GM19452 (cell line): ENCODE data around the gene CNTN6.
"Not testable (repeated sequence)": the region's sequence is repeated elsewhere in the genome, so short reads cannot be mapped to it uniquely, and the experiment has no call there.

Experiments used
- ATAC-seq: cut with Tn5 transposase; IDR thresholded peaks from one replicate; pipeline ENCODE4 v1.9.1; 2021; ENCODE audit not compliant: unreplicated experiment

CNTN6 gene

GRCh38 chr3:1272546-1273265 lies 179.9 kb downstream of the CNTN6 start:
- ATAC-seq, result no peak

GRCh38 chr3:1275495-1275894 lies 182.7 kb downstream of the CNTN6 start:
- no peak for ATAC-seq

GRCh38 chr3:1287815-1288214 lies 195.0 kb downstream of the CNTN6 start:
- no peak for ATAC-seq

- no peak for ATAC-seq
Measured at GRCh38 chr3:1288805-1289494, 196.1 kb downstream of the CNTN6 start.

DNA sequence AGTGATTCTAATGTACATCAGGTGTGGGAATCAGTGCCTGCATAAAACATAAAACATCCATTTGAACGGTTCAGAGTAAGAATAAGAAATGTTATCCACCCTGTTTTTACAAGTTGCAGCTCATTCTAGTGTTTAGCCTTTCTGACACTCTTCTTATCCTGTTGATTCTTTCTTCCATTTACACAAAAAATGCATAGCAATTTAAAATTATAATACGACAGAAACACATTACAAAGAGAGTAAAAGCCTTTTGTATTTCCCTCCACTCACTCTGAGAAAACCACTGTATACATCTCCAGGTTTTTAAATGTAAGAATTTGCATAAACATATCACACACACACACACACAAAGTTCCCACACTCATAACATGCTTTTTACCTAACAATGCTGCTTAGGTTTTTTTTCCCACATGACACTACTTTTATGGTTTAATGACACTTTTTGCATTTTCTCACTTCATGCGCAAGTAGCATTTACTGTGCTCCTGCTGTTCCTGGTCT lies 199.8 kb downstream of the CNTN6 start:
- no peak for ATAC-seq

DNA sequence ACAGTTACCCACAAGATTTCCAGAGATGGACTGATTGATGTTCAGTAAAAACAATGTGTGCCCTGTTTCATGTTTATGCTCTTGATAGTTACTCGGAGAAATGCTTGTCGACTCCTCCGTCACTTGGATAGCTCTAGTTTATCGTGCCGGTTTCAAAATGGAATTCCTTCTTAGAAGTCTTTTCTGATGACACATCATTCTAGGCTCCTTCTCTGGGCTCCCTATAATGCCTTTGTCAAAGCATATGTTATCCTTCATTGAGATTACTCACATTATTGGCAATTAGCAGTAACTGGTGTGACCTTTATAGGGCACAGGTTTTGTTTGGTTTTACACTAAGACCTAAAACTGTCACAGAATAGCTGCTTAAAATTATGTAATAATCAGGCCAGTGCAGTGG lies 201.8 kb downstream of the CNTN6 start:
- ATAC-seq, result no peak

- no peak for ATAC-seq
Measured at GRCh38 chr3:1318296-1319005, 225.6 kb downstream of the CNTN6 start.

DNA sequence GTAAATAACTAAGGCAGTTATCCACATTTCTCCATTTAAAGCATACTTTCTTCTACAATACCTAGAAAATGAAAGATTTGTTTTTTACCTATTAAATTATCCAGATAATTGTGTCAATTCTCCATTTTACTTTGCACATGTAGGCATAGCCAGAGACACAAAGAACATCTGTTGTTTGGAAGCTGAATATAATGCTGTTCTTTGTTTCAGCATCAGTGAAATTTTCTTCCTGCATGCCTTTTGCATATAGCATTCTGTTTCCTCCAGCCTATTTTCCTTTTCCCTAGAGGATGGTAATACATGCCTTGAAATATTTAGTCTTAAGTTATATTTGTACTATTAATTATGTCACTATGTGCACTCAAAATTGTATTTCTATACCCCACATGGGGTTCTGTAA lies 233.7 kb downstream of the CNTN6 start:
- ATAC-seq, result no peak

DNA sequence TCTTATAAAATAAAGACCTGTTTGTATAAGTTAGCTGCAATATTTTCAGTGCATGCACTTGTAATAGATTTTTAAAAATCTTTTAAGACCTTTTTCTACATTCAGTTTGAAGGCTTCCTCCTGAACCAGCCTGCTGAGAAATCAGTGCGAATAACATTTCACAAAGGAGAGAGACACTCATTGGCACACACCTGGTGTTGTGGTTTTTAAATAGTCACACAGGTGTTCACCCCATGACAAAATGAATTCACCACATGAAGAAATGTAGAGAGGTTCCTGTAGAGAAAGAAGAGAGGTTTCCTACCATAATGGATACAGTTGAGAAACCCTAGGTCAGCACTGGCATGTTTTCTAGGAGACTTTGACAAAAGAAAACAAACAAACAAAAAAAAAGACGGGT lies 237.3 kb downstream of the CNTN6 start:
- ATAC-seq, result no peak

- ATAC-seq, result no peak
Measured at GRCh38 chr3:1346386-1346785, 253.6 kb downstream of the CNTN6 start.

DNA sequence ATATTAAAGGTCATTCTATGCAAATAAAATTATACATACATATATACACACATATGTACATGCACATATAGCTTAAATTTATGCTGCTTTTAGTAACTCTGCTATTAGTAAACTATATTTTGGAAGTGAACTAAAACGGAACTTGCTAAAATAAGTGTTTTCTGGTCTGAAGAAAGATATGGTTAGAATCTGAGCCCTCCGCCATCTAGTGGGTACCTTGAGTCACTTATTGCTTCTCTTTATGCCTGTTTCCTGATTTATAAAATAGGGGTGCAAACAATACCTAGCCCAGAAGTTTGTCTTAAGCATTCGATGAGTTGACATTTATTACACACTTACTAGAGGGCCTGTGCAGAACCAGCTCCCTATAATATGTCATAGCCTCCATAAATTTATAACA lies 255.7 kb downstream of the CNTN6 start:
- no peak for ATAC-seq

DNA sequence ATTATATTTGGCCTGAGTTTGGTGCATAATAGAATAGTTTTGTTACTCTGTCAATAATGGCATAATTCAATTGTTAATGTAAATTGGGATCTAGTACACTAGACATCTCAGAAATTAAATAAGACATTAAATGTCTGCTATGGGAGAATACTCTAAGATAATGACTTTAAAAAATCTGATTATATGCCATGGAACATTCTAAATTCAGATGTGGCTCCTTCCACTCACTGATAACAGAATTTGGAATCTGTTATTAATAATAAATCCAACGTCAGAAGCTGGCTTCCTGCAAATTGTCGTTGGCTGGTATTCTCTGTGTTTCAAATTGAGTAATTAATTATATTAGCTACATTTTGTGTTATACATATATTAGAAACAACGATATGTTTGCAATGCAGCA lies 258.1 kb downstream of the CNTN6 start:
- no peak for ATAC-seq

DNA sequence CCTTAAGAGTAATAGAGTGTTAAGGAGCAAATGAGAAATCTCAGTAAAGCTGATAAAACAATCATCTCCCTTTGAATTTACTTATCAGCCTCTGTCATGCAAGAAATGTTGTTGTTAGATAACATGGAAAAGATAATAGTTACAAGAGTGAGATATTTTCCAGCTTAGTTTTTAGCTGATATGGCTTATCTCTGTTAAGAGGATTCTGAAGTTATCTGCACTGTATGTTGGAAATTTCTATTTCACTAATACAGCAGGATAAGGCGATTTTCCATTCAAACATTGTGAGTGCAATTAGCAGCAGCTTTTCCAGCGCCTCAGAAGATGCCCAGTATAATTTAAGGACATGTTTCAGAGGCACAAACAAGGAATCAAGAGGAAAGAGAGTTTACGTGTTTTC lies 262.9 kb downstream of the CNTN6 start:
- no peak for ATAC-seq

GRCh38 chr3:1356101-1356500 lies 263.3 kb downstream of the CNTN6 start:
- ATAC-seq, result no peak

DNA sequence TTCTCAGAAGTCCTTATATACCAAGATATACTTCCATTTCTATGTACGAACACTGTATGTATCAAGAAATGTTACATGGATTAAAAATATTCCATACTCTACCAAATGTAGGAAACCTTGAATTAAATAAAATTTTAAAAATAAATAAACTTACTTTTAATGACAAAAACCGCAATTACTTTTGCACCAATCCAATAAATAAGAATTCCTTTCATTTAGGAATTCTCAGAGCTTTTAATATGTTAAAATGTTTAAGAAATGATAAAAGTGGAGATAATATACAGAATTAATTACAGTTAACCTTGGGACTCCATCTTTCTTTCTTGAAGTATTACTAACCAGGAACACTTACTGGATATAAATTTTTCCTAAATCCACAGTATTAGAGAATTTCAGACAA lies 272.7 kb downstream of the CNTN6 start:
- no peak for ATAC-seq

DNA sequence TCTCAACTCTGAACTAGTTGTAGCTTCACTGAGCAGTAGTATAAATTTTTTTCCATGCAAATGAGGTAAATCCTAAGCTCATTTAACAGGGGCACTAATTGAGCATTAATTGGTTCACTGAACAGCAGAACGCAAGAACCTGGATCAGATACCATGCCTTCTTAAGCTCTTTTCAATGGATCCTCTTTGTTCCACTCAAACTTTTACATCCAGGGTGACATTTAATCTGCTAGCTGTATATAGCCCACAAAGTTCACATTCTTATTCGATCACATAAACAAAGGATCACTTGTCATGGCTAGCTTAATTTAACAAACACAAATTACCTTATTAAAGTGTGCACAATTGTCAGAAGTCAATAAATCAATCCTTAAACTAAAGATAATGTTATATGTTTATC lies 281.6 kb downstream of the CNTN6 start:
- no peak for ATAC-seq

- ATAC-seq, result no peak
Measured at GRCh38 chr3:1375145-1375544, 282.3 kb downstream of the CNTN6 start.

- no peak for ATAC-seq
Measured at GRCh38 chr3:1380926-1381646, 288.3 kb downstream of the CNTN6 start.

DNA sequence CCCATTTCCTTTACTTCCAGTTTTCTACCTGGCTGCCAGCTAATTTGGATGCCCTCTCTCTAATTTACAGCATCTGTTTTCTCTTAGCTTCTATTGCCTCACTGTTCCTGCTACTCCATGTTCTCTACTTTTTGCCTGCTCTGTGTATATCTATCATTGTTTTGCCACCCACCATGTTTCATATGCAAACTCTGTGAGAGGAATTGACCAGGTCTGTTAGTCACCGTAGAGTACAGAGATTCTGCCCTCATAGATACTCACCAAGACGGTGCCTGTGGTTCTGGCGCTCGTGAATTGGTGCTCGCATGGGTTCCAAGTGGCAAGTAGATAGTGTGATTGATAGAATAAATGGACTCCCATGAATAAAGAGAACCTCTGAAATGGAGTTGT lies 288.8 kb downstream of the CNTN6 start:
- no peak for ATAC-seq

GRCh38 chr3:1387396-1387905 lies 294.6 kb downstream of the CNTN6 start:
- not testable (repeated sequence) for ATAC-seq

DNA sequence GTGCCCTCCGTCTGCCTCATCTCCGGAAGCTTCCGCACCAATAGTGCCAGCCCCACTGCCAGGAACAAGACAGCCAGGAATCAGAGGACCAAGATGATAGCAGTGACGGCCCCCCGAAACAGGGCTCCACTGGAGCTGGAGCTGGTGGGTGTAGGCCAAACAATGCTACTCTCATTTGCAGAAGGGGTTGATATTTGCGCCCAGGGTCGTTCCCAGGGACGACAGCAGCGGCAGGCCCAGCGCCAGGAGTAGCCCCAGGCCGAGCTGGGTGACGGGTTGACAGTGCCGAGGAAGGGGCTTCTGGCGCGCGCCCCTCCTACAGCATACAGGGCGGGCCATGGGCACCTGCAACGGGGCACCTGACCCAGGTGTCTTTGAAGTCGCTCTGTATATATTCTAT lies 301.4 kb downstream of the CNTN6 start:
- no peak for ATAC-seq
